HCT116 (cell line): ENCODE measurements around the gene ZNF330. TPM values are rescaled to one million over a fixed set of nuclear protein-coding genes. Genes with fewer than 3 reads are reported as not detected.

ENCODE experiments used
- ATAC-seq: fragments of 200-7000 bp; cut with Tn5 transposase; 2 replicates; pipeline ENCODE4 v1.9.1; 2020; ENCODE audit warnings: mild to moderate bottlenecking, moderate library complexity
- BruUV-seq: library from RNA; stranded (reverse); fragments of 400-500 nt; replicated peaks from 2 replicates; lab custom pipeline; 2021; lab: Mats Ljungman, UMichigan
- CTCF ChIA-PET: fragments of 300-600 bp; sonication (Branson Sonifier 250); formaldehyde crosslinking; loops from one replicate; lab custom pipeline; 2021; ENCODE audit warnings: antibody characterized with exemption; lab: Charles Lee
- POLR2A ChIA-PET: fragments of 300-600, 350-600 bp; sonication (Branson Sonifier 250); formaldehyde crosslinking; loops from one replicate; lab custom pipeline; 2021; ENCODE audit warnings: antibody characterized with exemption; lab: Charles Lee
- RAD21 ChIA-PET, 2 experiments: fragments of 300-600 bp; sonication (Branson Sonifier 250); formaldehyde crosslinking; loops; one replicate each; lab custom pipeline; 2023; ENCODE audit warnings: low total read pairs in 2 of 2; ENCODE audit not compliant: uncharacterized antibody in 2 of 2, unreplicated experiment in 2 of 2, low non-redundant PET in 1 of 2; lab: Charles Lee
- DNase-seq: peaks from one replicate; pipeline ENCODE4 v3.0.0-alpha.2; 2010; ENCODE audit warnings: low read depth, low spot score
- H2AFZ ChIP-seq: fragments of 200-600 bp; shearing (Covaris generic), sonication (generic); 2 replicates; pipeline ENCODE4 v1.6.1; 2017; ENCODE audit warnings: low read depth, mixed run types, mixed read lengths, antibody characterized with exemption, low read length; ENCODE audit not compliant: poor library complexity, severe bottlenecking
- H3K27ac ChIP-seq: 2 replicates; pipeline ENCODE4 v1.5.1; 2012; ENCODE audit warnings: low read depth, low read length
- H3K27me3 ChIP-seq: fragments of 200-600 bp; sonication (generic); 2 replicates; pipeline ENCODE4 v1.6.1; 2016; ENCODE audit warnings: mixed run types, low read length, mixed read lengths; ENCODE audit not compliant: insufficient read depth
- H3K36me3 ChIP-seq, 2 experiments: fragments of 200-500 bp in 1 of 2; fragments of 200-600 bp in 1 of 2; sonication (Bioruptor generic) in 1 of 2; sonication (generic) in 1 of 2; 2 replicates each; pipeline versions ENCODE4 v1.5.1 to v1.6.1; 2014 to 2016; ENCODE audit warnings: low read length in 2 of 2, inconsistent platforms in 1 of 2, mixed read lengths in 1 of 2, mixed run types in 1 of 2; ENCODE audit not compliant: insufficient read depth in 2 of 2, control insufficient read depth in 1 of 2
- H3K4me1 ChIP-seq, 2 experiments: fragments of 200-600 bp in 1 of 2; sonication (generic) in 1 of 2; 2 replicates each; pipeline versions ENCODE4 v1.5.1 to v1.6.1; 2012 to 2017; ENCODE audit warnings: low read length in 2 of 2, inconsistent platforms in 1 of 2, mild to moderate bottlenecking in 1 of 2, mixed read lengths in 1 of 2, mixed run types in 1 of 2, moderate library complexity in 1 of 2; ENCODE audit not compliant: insufficient read depth in 2 of 2, control insufficient read depth in 1 of 2
- H3K4me2 ChIP-seq: fragments of 200-600 bp; sonication (generic); 2 replicates; pipeline ENCODE4 v1.6.1; 2017; ENCODE audit warnings: mixed run types, low read length, mixed read lengths
- H3K4me3 ChIP-seq, 2 experiments: fragments of 200-600 bp in 1 of 2; sonication (generic) in 1 of 2; replicated peaks in 1 of 2; 2 replicates each; pipeline ENCODE4 v1.5.1; 2011 to 2016; ENCODE audit warnings: low read length in 2 of 2, control low read depth in 1 of 2, low read depth in 1 of 2, mild to moderate bottlenecking in 1 of 2, mixed read lengths in 1 of 2, mixed run types in 1 of 2
- H3K79me2 ChIP-seq: fragments of 200-600 bp; sonication (generic); 2 replicates; pipeline ENCODE4 v1.6.1; 2017; ENCODE audit warnings: mild to moderate bottlenecking, mixed run types, low read length, moderate library complexity, mixed read lengths; ENCODE audit not compliant: insufficient read depth
- H3K9ac ChIP-seq: fragments of 200-600 bp; sonication (generic); 2 replicates; pipeline ENCODE4 v1.6.1; 2016; ENCODE audit warnings: low read length, mixed read lengths
- H3K9me2 ChIP-seq: fragments of 200-600 bp; sonication (generic), shearing (Covaris generic); 2 replicates; pipeline ENCODE4 v1.6.1; 2017; ENCODE audit warnings: mixed run types, mild to moderate bottlenecking, moderate library complexity; ENCODE audit not compliant: insufficient read depth
- H3K9me3 ChIP-seq, 2 experiments: fragments of 200-500 bp in 1 of 2; fragments of 200-600 bp in 1 of 2; sonication (Bioruptor generic) in 1 of 2; sonication (generic) in 1 of 2; 2 replicates each; pipeline ENCODE4 v1.6.1; 2014 to 2017; ENCODE audit warnings: low read length in 2 of 2, mixed read lengths in 2 of 2, inconsistent platforms in 1 of 2, low read depth in 1 of 2, mild to moderate bottlenecking in 1 of 2, mixed run types in 1 of 2, moderate library complexity in 1 of 2; ENCODE audit not compliant: control insufficient read depth in 1 of 2, insufficient read depth in 1 of 2
- H4K20me1 ChIP-seq: fragments of 200-600 bp; sonication (generic), shearing (Covaris generic); 2 replicates; pipeline ENCODE4 v1.6.1; 2017; ENCODE audit warnings: mixed run types, mild to moderate bottlenecking, moderate library complexity; ENCODE audit not compliant: insufficient read depth
- CBX3 ChIP-seq: IDR thresholded peaks from 2 replicates; pipeline ENCODE4 v1.6.1; 2012; ENCODE audit warnings: low read depth
- EGR1 ChIP-seq: IDR thresholded peaks from 2 replicates; pipeline ENCODE4 v1.6.1; 2012; ENCODE audit warnings: low read depth
- EZH2phosphoT487 ChIP-seq: fragments of 200-600 bp; IDR thresholded peaks from 2 replicates; pipeline ENCODE4 v1.6.1; 2018; ENCODE audit warnings: antibody characterized with exemption, borderline replicate concordance
- JUND ChIP-seq: IDR thresholded peaks from 2 replicates; pipeline ENCODE4 v1.6.1; 2012
- RAD21 ChIP-seq: IDR thresholded peaks from 2 replicates; pipeline ENCODE4 v1.6.1; 2012; ENCODE audit warnings: low read depth, mild to moderate bottlenecking
- SIN3A ChIP-seq: IDR thresholded peaks from 2 replicates; pipeline ENCODE4 v1.6.1; 2012; ENCODE audit warnings: low read depth
- SP1 ChIP-seq: IDR thresholded peaks from 2 replicates; pipeline ENCODE4 v1.6.1; 2012; ENCODE audit warnings: low read depth
- SRF ChIP-seq: IDR thresholded peaks from 2 replicates; pipeline ENCODE4 v1.6.1; 2012; ENCODE audit warnings: low read depth
- TCF7L2 ChIP-seq: IDR thresholded peaks from 2 replicates; pipeline ENCODE4 v1.7.0; 2011; ENCODE audit warnings: borderline replicate concordance, inconsistent platforms; ENCODE audit not compliant: insufficient read depth, insufficient read length; ENCODE audit errors: extremely low read depth
- intact Hi-C: fragments of 100-400 bp; cut with micrococcal nuclease; formaldehyde crosslinking; loops from 2 replicates; pipeline ENCODE4 v1.10.0; 2022
- total RNA-seq: library from RNA; stranded (reverse); gene quantifications from one replicate; pipeline ENCODE4 v1.2.1, GENCODE V29; 2021; ENCODE audit not compliant: unreplicated experiment
- TF ChIP-seq, protein P1 (sequence below): IDR thresholded peaks from 2 replicates; pipeline ENCODE4 v1.6.1; 2011; ENCODE audit warnings: mild to moderate bottlenecking, low read length, moderate library complexity; ENCODE audit not compliant: insufficient replicate concordance; ENCODE audit errors: extremely low read depth
- TF ChIP-seq, protein P2 (sequence below), 3 experiments: fragments of 200-600 bp in 1 of 3; sonication (generic) in 1 of 3; IDR thresholded peaks in 2 of 3; conservative IDR thresholded peaks in 1 of 3; 2 replicates each; pipeline ENCODE4 v1.5.1; 2012 to 2017; ENCODE audit warnings: low read depth in 2 of 3, low read length in 2 of 3, antibody characterized with exemption in 1 of 3, borderline replicate concordance in 1 of 3, control low read depth in 1 of 3, mild to moderate bottlenecking in 1 of 3, mixed read lengths in 1 of 3, mixed run types in 1 of 3, moderate library complexity in 1 of 3; ENCODE audit not compliant: insufficient read depth in 1 of 3
- TF ChIP-seq, protein P3 (sequence below): IDR thresholded peaks from 2 replicates; pipeline ENCODE4 v1.6.1; 2012; ENCODE audit warnings: low read depth
- TF ChIP-seq, protein P4 (sequence below): IDR thresholded peaks from 2 replicates; pipeline ENCODE4 v1.6.1; 2012

The ZNF330 gene
- total RNA-seq, 1 experiment from 2014 or later, result 49.1 TPM

DNA sequence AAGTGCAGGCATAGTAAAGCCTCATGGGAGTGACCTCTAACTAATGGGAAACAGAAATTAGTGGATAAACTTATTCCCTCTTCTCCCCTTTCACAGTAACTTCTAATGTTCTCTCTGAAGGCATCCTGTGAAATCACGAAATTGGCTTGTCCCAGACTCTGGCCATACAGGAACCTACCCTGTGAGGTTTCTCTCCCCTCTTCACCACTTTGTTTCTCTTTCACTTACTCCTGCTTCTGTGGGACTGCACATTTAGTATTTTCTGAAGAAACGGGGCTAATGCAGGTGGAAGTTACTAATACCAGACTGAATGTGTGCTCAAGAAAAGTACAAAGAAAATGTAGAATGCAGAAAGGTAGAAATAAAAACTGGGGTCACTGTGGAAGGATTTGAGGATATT is 20.0 kb downstream of the ZNF330 start (continued):
- TF ChIP-seq, protein P1, sequence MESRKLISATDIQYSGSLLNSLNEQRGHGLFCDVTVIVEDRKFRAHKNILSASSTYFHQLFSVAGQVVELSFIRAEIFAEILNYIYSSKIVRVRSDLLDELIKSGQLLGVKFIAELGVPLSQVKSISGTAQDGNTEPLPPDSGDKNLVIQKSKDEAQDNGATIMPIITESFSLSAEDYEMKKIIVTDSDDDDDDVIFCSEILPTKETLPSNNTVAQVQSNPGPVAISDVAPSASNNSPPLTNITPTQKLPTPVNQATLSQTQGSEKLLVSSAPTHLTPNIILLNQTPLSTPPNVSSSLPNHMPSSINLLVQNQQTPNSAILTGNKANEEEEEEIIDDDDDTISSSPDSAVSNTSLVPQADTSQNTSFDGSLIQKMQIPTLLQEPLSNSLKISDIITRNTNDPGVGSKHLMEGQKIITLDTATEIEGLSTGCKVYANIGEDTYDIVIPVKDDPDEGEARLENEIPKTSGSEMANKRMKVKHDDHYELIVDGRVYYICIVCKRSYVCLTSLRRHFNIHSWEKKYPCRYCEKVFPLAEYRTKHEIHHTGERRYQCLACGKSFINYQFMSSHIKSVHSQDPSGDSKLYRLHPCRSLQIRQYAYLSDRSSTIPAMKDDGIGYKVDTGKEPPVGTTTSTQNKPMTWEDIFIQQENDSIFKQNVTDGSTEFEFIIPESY, result no peak
- no peak for TF ChIP-seq SP1
- TF ChIP-seq SRF, result no peak
- TF ChIP-seq CBX3, result no peak

DNA sequence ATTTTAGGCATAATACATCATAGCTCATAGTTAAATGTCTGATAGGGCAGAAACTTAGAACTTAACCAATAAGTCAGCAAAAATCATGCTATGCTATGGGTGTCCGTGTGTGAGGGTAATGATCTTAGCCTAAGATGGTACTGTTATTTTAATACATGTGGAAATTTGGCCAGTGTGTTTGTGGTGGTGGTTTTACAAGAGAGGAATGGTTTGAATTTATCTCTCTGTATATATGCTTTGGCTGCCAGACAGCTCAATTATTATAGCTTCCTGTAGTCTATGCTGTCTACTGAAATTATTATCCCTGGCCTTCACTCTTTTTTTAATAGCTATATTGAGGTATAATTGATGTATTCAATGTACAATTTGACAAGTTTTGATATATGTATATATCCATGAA is 21.3 kb downstream of the ZNF330 start:
- H3K4me1 ChIP-seq, result no peaks in the 10 kb centered on the region
- CTCF ChIA-PET, result interaction anchor here (1.3 kb wide), 1 partner anchor 12 kb away, joined by 4 read pairs; no protein-coding TSS in a partner anchor
- H3K9ac ChIP-seq, result no peak overlapping the region
- no peak for DNase-seq
- H3K9me2 ChIP-seq, result no peaks in the 10 kb centered on the region
- H3K4me2 ChIP-seq, result no peak overlapping the region
- no peaks in the 10 kb centered on the region for H3K79me2 ChIP-seq
- intact Hi-C loops, result no loop called here
- no TSS peak for BruUV-seq
- no peaks in the 10 kb centered on the region for H3K36me3 ChIP-seq
- no peaks in the 10 kb centered on the region for H3K9me3 ChIP-seq
- no peaks in the 10 kb centered on the region for H4K20me1 ChIP-seq
- no peak for ATAC-seq
- no peaks in the 10 kb centered on the region for H3K27me3 ChIP-seq
- no peak overlapping the region for H3K27ac ChIP-seq
- no peak overlapping the region for H3K4me3 ChIP-seq
- TF ChIP-seq RAD21, result no peak
- TF ChIP-seq, protein P2, sequence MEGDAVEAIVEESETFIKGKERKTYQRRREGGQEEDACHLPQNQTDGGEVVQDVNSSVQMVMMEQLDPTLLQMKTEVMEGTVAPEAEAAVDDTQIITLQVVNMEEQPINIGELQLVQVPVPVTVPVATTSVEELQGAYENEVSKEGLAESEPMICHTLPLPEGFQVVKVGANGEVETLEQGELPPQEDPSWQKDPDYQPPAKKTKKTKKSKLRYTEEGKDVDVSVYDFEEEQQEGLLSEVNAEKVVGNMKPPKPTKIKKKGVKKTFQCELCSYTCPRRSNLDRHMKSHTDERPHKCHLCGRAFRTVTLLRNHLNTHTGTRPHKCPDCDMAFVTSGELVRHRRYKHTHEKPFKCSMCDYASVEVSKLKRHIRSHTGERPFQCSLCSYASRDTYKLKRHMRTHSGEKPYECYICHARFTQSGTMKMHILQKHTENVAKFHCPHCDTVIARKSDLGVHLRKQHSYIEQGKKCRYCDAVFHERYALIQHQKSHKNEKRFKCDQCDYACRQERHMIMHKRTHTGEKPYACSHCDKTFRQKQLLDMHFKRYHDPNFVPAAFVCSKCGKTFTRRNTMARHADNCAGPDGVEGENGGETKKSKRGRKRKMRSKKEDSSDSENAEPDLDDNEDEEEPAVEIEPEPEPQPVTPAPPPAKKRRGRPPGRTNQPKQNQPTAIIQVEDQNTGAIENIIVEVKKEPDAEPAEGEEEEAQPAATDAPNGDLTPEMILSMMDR (IDR thresholded peaks at IDR 0.05 in 2 of 3, conservative IDR thresholded peaks at IDR 0.05 in 1 of 3; ENCODE audit: borderline replicate concordance in 1 of 3, insufficient read depth in 1 of 3, low read depth in 2 of 3, low read length in 2 of 3), result no peak
- TF ChIP-seq, protein P3, sequence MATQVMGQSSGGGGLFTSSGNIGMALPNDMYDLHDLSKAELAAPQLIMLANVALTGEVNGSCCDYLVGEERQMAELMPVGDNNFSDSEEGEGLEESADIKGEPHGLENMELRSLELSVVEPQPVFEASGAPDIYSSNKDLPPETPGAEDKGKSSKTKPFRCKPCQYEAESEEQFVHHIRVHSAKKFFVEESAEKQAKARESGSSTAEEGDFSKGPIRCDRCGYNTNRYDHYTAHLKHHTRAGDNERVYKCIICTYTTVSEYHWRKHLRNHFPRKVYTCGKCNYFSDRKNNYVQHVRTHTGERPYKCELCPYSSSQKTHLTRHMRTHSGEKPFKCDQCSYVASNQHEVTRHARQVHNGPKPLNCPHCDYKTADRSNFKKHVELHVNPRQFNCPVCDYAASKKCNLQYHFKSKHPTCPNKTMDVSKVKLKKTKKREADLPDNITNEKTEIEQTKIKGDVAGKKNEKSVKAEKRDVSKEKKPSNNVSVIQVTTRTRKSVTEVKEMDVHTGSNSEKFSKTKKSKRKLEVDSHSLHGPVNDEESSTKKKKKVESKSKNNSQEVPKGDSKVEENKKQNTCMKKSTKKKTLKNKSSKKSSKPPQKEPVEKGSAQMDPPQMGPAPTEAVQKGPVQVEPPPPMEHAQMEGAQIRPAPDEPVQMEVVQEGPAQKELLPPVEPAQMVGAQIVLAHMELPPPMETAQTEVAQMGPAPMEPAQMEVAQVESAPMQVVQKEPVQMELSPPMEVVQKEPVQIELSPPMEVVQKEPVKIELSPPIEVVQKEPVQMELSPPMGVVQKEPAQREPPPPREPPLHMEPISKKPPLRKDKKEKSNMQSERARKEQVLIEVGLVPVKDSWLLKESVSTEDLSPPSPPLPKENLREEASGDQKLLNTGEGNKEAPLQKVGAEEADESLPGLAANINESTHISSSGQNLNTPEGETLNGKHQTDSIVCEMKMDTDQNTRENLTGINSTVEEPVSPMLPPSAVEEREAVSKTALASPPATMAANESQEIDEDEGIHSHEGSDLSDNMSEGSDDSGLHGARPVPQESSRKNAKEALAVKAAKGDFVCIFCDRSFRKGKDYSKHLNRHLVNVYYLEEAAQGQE, result no peak
- no peak for TF ChIP-seq TCF7L2
- TF ChIP-seq, protein P4, sequence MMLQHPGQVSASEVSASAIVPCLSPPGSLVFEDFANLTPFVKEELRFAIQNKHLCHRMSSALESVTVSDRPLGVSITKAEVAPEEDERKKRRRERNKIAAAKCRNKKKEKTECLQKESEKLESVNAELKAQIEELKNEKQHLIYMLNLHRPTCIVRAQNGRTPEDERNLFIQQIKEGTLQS, result no peak
- no peak for TF ChIP-seq SRF
- TF ChIP-seq EGR1, result no peak
- TF ChIP-seq SIN3A, result no peak
- TF ChIP-seq JUND, result no peak
- TF ChIP-seq EZH2phosphoT487, result no peak
- RAD21 ChIA-PET, result no interaction called here
- POLR2A ChIA-PET, result no interaction called here
- no peak overlapping the region for H2AFZ ChIP-seq
